Parathyroid adenoma (tissue), 2 donors: ENCODE data around the gene HMGB1.

ENCODE experiments used
- H2AFZ ChIP-seq: fragments of 300-600 bp; sonication (generic); one replicate; pipeline ENCODE4 v1.7.0; 2017; ENCODE audit warnings: antibody characterized with exemption, mild to moderate bottlenecking
- H3K27ac ChIP-seq: fragments of 300-600 bp; sonication (generic); one replicate; pipeline ENCODE4 v1.7.0; 2017
- H3K27me3 ChIP-seq: fragments of 300-600 bp; sonication (generic); one replicate; pipeline ENCODE4 v1.7.0; 2017; ENCODE audit warnings: low read length; ENCODE audit not compliant: control insufficient read depth, insufficient read depth
- H3K36me3 ChIP-seq: fragments of 300-600 bp; sonication (generic); one replicate; pipeline ENCODE4 v1.7.0; 2017; ENCODE audit warnings: low read length; ENCODE audit not compliant: control insufficient read depth, insufficient read depth
- H3K4me1 ChIP-seq: fragments of 300-600 bp; sonication (generic); one replicate; pipeline ENCODE4 v1.7.0; 2017; ENCODE audit warnings: control low read depth
- H3K4me2 ChIP-seq: fragments of 300-600 bp; sonication (generic); one replicate; pipeline ENCODE4 v1.7.0; 2017; ENCODE audit warnings: low read length
- H3K4me3 ChIP-seq: fragments of 300-600 bp; sonication (generic); one replicate; pipeline ENCODE4 v1.7.0; 2017; ENCODE audit warnings: low read depth, low read length
- H3K79me2 ChIP-seq: fragments of 300-600 bp; sonication (generic); one replicate; pipeline ENCODE4 v1.7.0; 2017; ENCODE audit warnings: control low read depth
- H3K9ac ChIP-seq: fragments of 300-600 bp; sonication (generic); one replicate; pipeline ENCODE4 v1.7.0; 2017; ENCODE audit warnings: mild to moderate bottlenecking
- H3K9me3 ChIP-seq: fragments of 300-600 bp; sonication (generic); one replicate; pipeline ENCODE4 v1.7.0; 2017; ENCODE audit warnings: low read length; ENCODE audit not compliant: control insufficient read depth
- CTCF ChIP-seq: fragments of 300-600 bp; sonication (generic); IDR thresholded peaks from one replicate; pipeline ENCODE4 v1.7.0; 2017; ENCODE audit warnings: antibody characterized with exemption, mild to moderate bottlenecking
- donor health status: primary hyperparathyroidism.

HMGB1 gene

GRCh38 chr13:30493658-30494381 is 28.1 kb upstream of the HMGB1 start:
- Histone ChIP-seq H3K9ac (no peak overlapping the region), H3K9me3 (no peaks in the 10 kb centered on the region), H2AFZ (no peak overlapping the region), H3K79me2 (no peaks in the 10 kb centered on the region), H3K27me3 (no peaks in the 10 kb centered on the region), H3K4me1 (no peaks in the 10 kb centered on the region), H3K4me2 (no peak overlapping the region), H3K27ac (no peak overlapping the region), H3K4me3 (no peak overlapping the region), H3K36me3 (no peaks in the 10 kb centered on the region)
- TF ChIP-seq CTCF, result no peak

DNA sequence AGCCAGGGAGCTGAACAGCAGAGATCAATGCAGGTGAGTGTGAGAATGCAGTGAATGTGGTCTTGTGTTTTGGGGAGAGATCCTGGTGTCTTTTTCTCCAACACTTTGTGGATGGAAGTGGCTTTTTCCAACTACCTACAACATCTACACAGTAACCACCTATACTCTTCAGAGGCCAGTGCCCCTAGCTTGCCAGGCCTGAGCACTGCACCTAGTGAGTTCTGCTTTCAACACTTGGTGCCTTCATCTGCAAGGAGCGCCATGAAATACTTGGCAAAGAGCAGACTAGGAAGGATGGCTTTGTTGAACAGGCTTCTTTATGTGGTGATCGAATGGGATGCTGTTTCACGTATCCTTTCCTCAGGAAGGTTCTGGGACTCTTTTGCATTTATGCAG is 21.3 kb upstream of the HMGB1 start:
- Histone ChIP-seq H3K9me3 (no peaks in the 10 kb centered on the region), H3K36me3 (no peaks in the 10 kb centered on the region), H3K27me3 (no peaks in the 10 kb centered on the region), H3K4me3 (no peak overlapping the region), H3K9ac (no peak overlapping the region), H3K27ac (no peak overlapping the region), H3K4me2 (no peak overlapping the region), H2AFZ (no peak overlapping the region), H3K4me1 (no peaks in the 10 kb centered on the region), H3K79me2 (no peaks in the 10 kb centered on the region)
- no peak for TF ChIP-seq CTCF

DNA sequence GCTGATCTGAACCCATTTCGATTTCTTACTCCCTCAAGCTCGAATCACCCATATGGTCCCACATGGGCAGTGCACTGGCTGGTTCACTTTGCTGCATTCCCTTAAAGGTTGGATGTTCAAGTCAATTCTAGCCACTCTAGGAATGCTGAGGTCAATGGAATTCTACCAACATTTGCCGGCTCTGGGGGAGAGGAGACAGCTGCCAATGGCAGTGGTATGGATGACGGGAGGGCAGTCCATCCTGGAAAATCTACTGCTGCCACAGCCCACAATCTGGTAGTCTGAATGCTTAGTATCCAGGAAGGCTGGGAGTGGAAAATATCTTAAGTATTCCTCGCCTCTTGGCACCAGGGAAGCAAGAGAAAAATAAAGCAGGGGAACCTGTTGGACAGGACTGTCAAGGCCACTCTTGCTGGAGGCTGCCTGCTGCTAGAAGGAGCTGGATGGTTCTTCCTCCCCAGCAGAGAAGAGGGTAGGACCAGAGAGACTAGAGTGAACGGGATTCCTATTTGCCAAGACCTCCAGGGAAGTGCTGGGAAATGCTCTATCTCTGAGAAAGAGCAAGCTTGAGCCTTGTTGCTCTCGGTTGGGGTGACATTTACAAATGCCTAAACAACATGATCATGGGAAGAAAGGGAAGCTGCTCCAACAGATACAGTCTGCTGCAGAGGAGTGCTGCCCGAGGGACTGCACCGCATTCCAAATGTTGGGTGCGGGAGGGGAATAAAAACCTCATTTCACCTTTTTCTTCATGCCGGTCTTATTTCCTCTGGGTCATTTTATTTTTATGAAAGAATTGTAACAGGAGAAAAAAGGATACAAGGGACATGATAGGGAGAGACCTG is 20.7 kb upstream of the HMGB1 start:
- H3K9ac ChIP-seq, result no peak overlapping the region
- H3K36me3 ChIP-seq, result no peaks in the 10 kb centered on the region
- H3K27me3 ChIP-seq, result no peaks in the 10 kb centered on the region
- H3K27ac ChIP-seq, result no peak overlapping the region
- TF ChIP-seq CTCF, result no peak
- no peak overlapping the region for H3K4me3 ChIP-seq
- H2AFZ ChIP-seq, result no peak overlapping the region
- H3K9me3 ChIP-seq, result no peaks in the 10 kb centered on the region
- no peak overlapping the region for H3K4me2 ChIP-seq
- no peaks in the 10 kb centered on the region for H3K79me2 ChIP-seq
- no peaks in the 10 kb centered on the region for H3K4me1 ChIP-seq

- H3K9ac ChIP-seq, result no peak overlapping the region
- no peaks in the 10 kb centered on the region for H3K9me3 ChIP-seq
- H3K4me3 ChIP-seq, result no peak overlapping the region
- H2AFZ ChIP-seq, result no peak overlapping the region
- no peaks in the 10 kb centered on the region for H3K79me2 ChIP-seq
- H3K4me2 ChIP-seq, result no peak overlapping the region
- H3K27me3 ChIP-seq, result no peaks in the 10 kb centered on the region
- no peak for TF ChIP-seq CTCF
- no peaks in the 10 kb centered on the region for H3K36me3 ChIP-seq
- no peak overlapping the region for H3K27ac ChIP-seq
- H3K4me1 ChIP-seq, result no peaks in the 10 kb centered on the region
Observed at GRCh38 chr13:30481241-30481760, 15.6 kb upstream of the HMGB1 start.
